ENCODE results near the gene OSMR. TPM values are rescaled to one million over a fixed set of nuclear protein-coding genes. Genes with fewer than 3 reads are reported as not detected.
A peak's percentile ranks its signal among the peaks of the same experiment; 100 is the strongest.

Gene OSMR
- total and polyA plus RNA-seq, 2 of the 13 experiments (the other 11 are each of a cell fraction or from before 2014, with no cell fraction given): 21.3 to 86.5 TPM

GRCh38 chr5:38848637-38849036 is 2.8 kb downstream of the OSMR start (continued):
- TF ChIP-seq ZNF142 (CRISPR knock-in tag; IDR thresholded peaks at IDR 0.05) (0 out of 2 replicates have a peak, but pooled peaks have one; percentile 16), E2F1 (CRISPR knock-in tag; IDR thresholded peaks at IDR 0.05) (no peak), ZNF770 (CRISPR knock-in tag; IDR thresholded peaks at IDR 0.05) (peak; percentile 94), NFE2 (CRISPR knock-in tag; IDR thresholded peaks at IDR 0.05) (0 out of 2 replicates have a peak, but pooled peaks have one; percentile 62), ZNF547 (CRISPR knock-in tag; IDR thresholded peaks at IDR 0.05) (no peak)
